ENCODE measurements around the gene GLMN. TPM values are rescaled to one million over a fixed set of nuclear protein-coding genes. Genes with fewer than 3 reads are reported as not detected.

The GLMN gene
- total and polyA plus RNA-seq, 7 donors = 2.8 to 17.6 (median 7.8) TPM

- Histone ChIP-seq H3K4me3 (no peak overlapping the region), H3K27me3 (no peaks in the 10 kb centered on the region), H3K27ac (no peak overlapping the region), H3K36me3 (peaks cover 0 to 47% (median 17%) of the 10 kb centered on the region in 4 donors), H3K4me1 (no peaks in the 10 kb centered on the region), H3K9me3 (no peaks in the 10 kb centered on the region)
- intact Hi-C loops (cut with DNase I) = no loop called here
- no peak for TF ChIP-seq POLR2A (IDR thresholded peaks at IDR 0.05)
- TF ChIP-seq CTCF (IDR thresholded peaks at IDR 0.05) = no peak
- no peak for TF ChIP-seq POLR2AphosphoS5 (IDR thresholded peaks at IDR 0.05)
- TF ChIP-seq EP300 (IDR thresholded peaks at IDR 0.05) = no peak
- DNase-seq = no peak
- 76 to 78% methylated on average over 1 of the region's 1 CpG for WGBS, 2 donors
Observed at GRCh38 chr1:92340154-92340553, 41.4 kb upstream of the GLMN start.

GRCh38 chr1:92333668-92334067 lies 34.9 kb upstream of the GLMN start:
- DNase-seq = no peak
- Histone ChIP-seq H3K9me3 (no peaks in the 10 kb centered on the region), H3K27me3 (no peaks in the 10 kb centered on the region), H3K4me3 (no peak overlapping the region), H3K27ac (no peak overlapping the region), H3K36me3 (peaks cover 0 to 61% (median 10%) of the 10 kb centered on the region in 4 donors), H3K4me1 (no peaks in the 10 kb centered on the region)
- WGBS, 2 donors = 68 to 80% methylated on average over 3 of the region's 3 CpGs
- intact Hi-C loops (cut with DNase I) = no loop called here
- TF ChIP-seq EP300 (IDR thresholded peaks at IDR 0.05) (no peak), CTCF (IDR thresholded peaks at IDR 0.05) (no peak), POLR2A (IDR thresholded peaks at IDR 0.05) (no peak), POLR2AphosphoS5 (IDR thresholded peaks at IDR 0.05) (no peak)

GRCh38 chr1:92329347-92330129 lies 30.8 kb upstream of the GLMN start:
- Histone ChIP-seq H3K36me3 (peaks cover 0 to 47% (median 8%) of the 10 kb centered on the region in 4 donors), H3K9me3 (peaks cover 0 to 10% (median 4%) of the 10 kb centered on the region in 4 donors), H3K27ac (no peak overlapping the region), H3K4me1 (no peaks in the 10 kb centered on the region), H3K27me3 (no peaks in the 10 kb centered on the region), H3K4me3 (no peak overlapping the region)
- intact Hi-C loops (cut with DNase I) = no loop called here
- DNase-seq = no peak
- TF ChIP-seq EP300 (IDR thresholded peaks at IDR 0.05) = no peak
- no peak for TF ChIP-seq CTCF (IDR thresholded peaks at IDR 0.05)
- no peak for TF ChIP-seq POLR2A (IDR thresholded peaks at IDR 0.05)
- TF ChIP-seq POLR2AphosphoS5 (IDR thresholded peaks at IDR 0.05) = no peak
- WGBS, 2 donors = 97 to 98% methylated on average over 6 of the region's 6 CpGs

- no peak for DNase-seq
- no peak overlapping the region for H3K27ac ChIP-seq
- intact Hi-C loops (cut with DNase I) = no loop called here
- H3K27me3 ChIP-seq = no peaks in the 10 kb centered on the region
- TF ChIP-seq POLR2AphosphoS5 (IDR thresholded peaks at IDR 0.05) = no peak
- TF ChIP-seq EP300 (IDR thresholded peaks at IDR 0.05) = no peak
- H3K9me3 ChIP-seq = peaks cover 0 to 10% (median 4%) of the 10 kb centered on the region in 4 donors
- H3K36me3 ChIP-seq = peaks cover 0 to 49% (median 11%) of the 10 kb centered on the region in 4 donors
- WGBS, 2 donors = 98 to 100% methylated on average over 4 of the region's 4 CpGs
- no peak overlapping the region for H3K4me3 ChIP-seq
- no peaks in the 10 kb centered on the region for H3K4me1 ChIP-seq
Observed at GRCh38 chr1:92327794-92328193, 29.0 kb upstream of the GLMN start.

- Histone ChIP-seq H3K36me3 (peaks cover 0 to 59% (median 11%) of the 10 kb centered on the region in 4 donors), H3K9me3 (peaks cover 0 to 10% (median 4%) of the 10 kb centered on the region in 4 donors), H3K27ac (no peak overlapping the region), H3K27me3 (no peaks in the 10 kb centered on the region), H3K4me3 (no peak overlapping the region), H3K4me1 (no peaks in the 10 kb centered on the region)
- 91 to 95% methylated on average over 1 of the region's 1 CpG for WGBS, 2 donors
- DNase-seq = no peak
- intact Hi-C loops (cut with DNase I) = no loop called here
- TF ChIP-seq CTCF (IDR thresholded peaks at IDR 0.05) (no peak), POLR2A (IDR thresholded peaks at IDR 0.05) (no peak), EP300 (IDR thresholded peaks at IDR 0.05) (no peak)
Observed at GRCh38 chr1:92326681-92327080, 27.9 kb upstream of the GLMN start.

All from sigmoid colon (tissue), 7 donors.